Stimulated activated CD4-positive, alpha-beta T cell treated with anti-CD3 and anti-CD28 coated beads, Interleukin-2, amount 100 ng/mL, for 4 hours (primary cell): ENCODE results near the gene PPRC1.

Experiments
- DNase-seq: peaks from one replicate; pipeline ENCODE4 v3.0.0-alpha.2; 2020; ENCODE audit warnings: low read depth

Gene PPRC1

GRCh38 chr10:102119417-102120141, 13.3 kb upstream of the PPRC1 start:
- DNase-seq = no peak

GRCh38 chr10:102120142-102120990, 12.5 kb upstream of the PPRC1 start, which contains the start of gene LDB1:
Gene LDB1, minus strand, starts transcription at chr10:102120368. Its CDS starts 258 bp downstream, at chr10:102120110.
- peak; percentile 27 for DNase-seq

- DNase-seq = no peak
Observed at GRCh38 chr10:102120991-102121738, 11.7 kb upstream of the PPRC1 start.

GRCh38 chr10:102121739-102122372, 11.0 kb upstream of the PPRC1 start:
- no peak for DNase-seq

- DNase-seq = no peak
Observed at GRCh38 chr10:102122450-102122849, 10.4 kb upstream of the PPRC1 start.

GRCh38 chr10:102123223-102123622, 9.6 kb upstream of the PPRC1 start:
- DNase-seq = no peak

GRCh38 chr10:102131286-102132170, 1.3 kb upstream of the PPRC1 start:
- no peak for DNase-seq

- no peak for DNase-seq
Observed at GRCh38 chr10:102132193-102132562, 662 bp upstream of the PPRC1 start.

GRCh38 chr10:102133373-102134195, 744 bp downstream of the PPRC1 start:
- DNase-seq = peak; percentile 67

GRCh38 chr10:102134416-102134815, 1.6 kb downstream of the PPRC1 start:
- DNase-seq = no peak

- DNase-seq = no peak
Observed at GRCh38 chr10:102135956-102136526, 3.2 kb downstream of the PPRC1 start.

GRCh38 chr10:102139281-102140110, 6.7 kb downstream of the PPRC1 start:
- no peak for DNase-seq

GRCh38 chr10:102140218-102140617, 7.4 kb downstream of the PPRC1 start:
- DNase-seq = no peak

GRCh38 chr10:102140913-102141540, 8.2 kb downstream of the PPRC1 start:
- no peak for DNase-seq

GRCh38 chr10:102141583-102142107, 8.8 kb downstream of the PPRC1 start:
- no peak for DNase-seq

- DNase-seq = no peak
Observed at GRCh38 chr10:102146971-102147428, 14.2 kb downstream of the PPRC1 start.

- DNase-seq = no peak
Observed at GRCh38 chr10:102147561-102147960, 14.7 kb downstream of the PPRC1 start.

- no peak for DNase-seq
Observed at GRCh38 chr10:102148275-102148674, 15.4 kb downstream of the PPRC1 start.
